ENCODE measurements around the gene KCNMA1.

The KCNMA1 gene

GRCh38 chr10:76950354-76950753 lies 687.3 kb downstream of the KCNMA1 start:
- no peak for DNase-seq (ENCODE audit: low read depth in 2 of 2)

GRCh38 chr10:76946270-76946669 lies 691.3 kb downstream of the KCNMA1 start:
- peak; percentile 24 to 25 for DNase-seq (ENCODE audit: low read depth in 2 of 2)

GRCh38 chr10:76945166-76945565 lies 692.4 kb downstream of the KCNMA1 start:
- DNase-seq (ENCODE audit: low read depth in 2 of 2) = no peak

GRCh38 chr10:76944640-76945039 lies 693.0 kb downstream of the KCNMA1 start:
- no peak for DNase-seq (ENCODE audit: low read depth in 2 of 2)

GRCh38 chr10:76942628-76943416 lies 694.8 kb downstream of the KCNMA1 start:
- DNase-seq (ENCODE audit: low read depth in 2 of 2) = no peak

GRCh38 chr10:76939933-76940468 lies 697.6 kb downstream of the KCNMA1 start:
- DNase-seq (ENCODE audit: low read depth in 2 of 2) = no peak

- DNase-seq (ENCODE audit: low read depth in 2 of 2) = no peak
Observed at GRCh38 chr10:76937181-76937600, 700.4 kb downstream of the KCNMA1 start.

- no peak for DNase-seq (ENCODE audit: low read depth in 2 of 2)
Observed at GRCh38 chr10:76935941-76936613, 701.5 kb downstream of the KCNMA1 start.

- no peak for DNase-seq (ENCODE audit: low read depth in 2 of 2)
Observed at GRCh38 chr10:76928565-76928964, 709.0 kb downstream of the KCNMA1 start.

- no peak for DNase-seq (ENCODE audit: low read depth in 2 of 2)
Observed at GRCh38 chr10:76925636-76926405, 711.8 kb downstream of the KCNMA1 start.

GRCh38 chr10:76922666-76923065 lies 714.9 kb downstream of the KCNMA1 start:
- DNase-seq (ENCODE audit: low read depth in 2 of 2) = no peak

GRCh38 chr10:76921383-76922010 lies 716.1 kb downstream of the KCNMA1 start:
- DNase-seq (ENCODE audit: low read depth in 2 of 2) = no peak

GRCh38 chr10:76920581-76920980 lies 717.0 kb downstream of the KCNMA1 start:
- no peak for DNase-seq (ENCODE audit: low read depth in 2 of 2)

GRCh38 chr10:76918106-76918505 lies 719.5 kb downstream of the KCNMA1 start:
- DNase-seq (ENCODE audit: low read depth in 2 of 2) = no peak

GRCh38 chr10:76917071-76917470 lies 720.5 kb downstream of the KCNMA1 start:
- no peak for DNase-seq (ENCODE audit: low read depth in 2 of 2)

GRCh38 chr10:76916536-76916935 lies 721.1 kb downstream of the KCNMA1 start:
- no peak for DNase-seq (ENCODE audit: low read depth in 2 of 2)

- no peak for DNase-seq (ENCODE audit: low read depth in 2 of 2)
Observed at GRCh38 chr10:76915316-76915715, 722.3 kb downstream of the KCNMA1 start.

GRCh38 chr10:76911184-76911583 lies 726.4 kb downstream of the KCNMA1 start:
- no peak for DNase-seq (ENCODE audit: low read depth in 2 of 2)

GRCh38 chr10:76910184-76910962 lies 727.2 kb downstream of the KCNMA1 start:
- no peak for DNase-seq (ENCODE audit: low read depth in 2 of 2)

- no peak for DNase-seq (ENCODE audit: low read depth in 2 of 2)
Observed at GRCh38 chr10:76906256-76906655, 731.4 kb downstream of the KCNMA1 start.

GRCh38 chr10:76905251-76905650 lies 732.4 kb downstream of the KCNMA1 start:
- DNase-seq (ENCODE audit: low read depth in 2 of 2) = no peak

Data from fibroblast of skin of left quadriceps (primary cell).